PC-9 (cell line): Measurements from ENCODE around the gene MSH3. TPM values are rescaled to one million over a fixed set of nuclear protein-coding genes. Genes with fewer than 3 reads are reported as not detected.

Source experiments
- BruUV-seq: library from RNA; stranded (reverse); fragments of 400-500 nt; replicated peaks from 2 replicates; lab custom pipeline; 2021; lab: Mats Ljungman, UMichigan
- CTCF ChIA-PET: fragments of 300-600 bp; sonication (Branson Sonifier 250); formaldehyde crosslinking; loops from one replicate; lab custom pipeline; 2022; ENCODE audit warnings: antibody characterized with exemption; lab: Charles Lee
- POLR2A ChIA-PET: fragments of 300-600 bp; sonication (Branson Sonifier 250); formaldehyde crosslinking; loops from one replicate; lab custom pipeline; 2022; ENCODE audit warnings: antibody characterized with exemption; ENCODE audit not compliant: unreplicated experiment; lab: Charles Lee
- DNase-seq, 2 experiments: peaks; one replicate each; pipeline versions ENCODE4 v3.0.0 to v3.0.0-alpha.2; 2015 to 2022; ENCODE audit warnings: mixed read lengths in 1 of 2
- H2AFZ ChIP-seq: fragments of 200-600 bp; sonication (generic); 2 replicates; pipeline ENCODE4 v1.8.1; 2017; ENCODE audit warnings: antibody characterized with exemption
- H3F3A ChIP-seq: fragments of 200-600 bp; sonication (generic); 2 replicates; pipeline ENCODE4 v1.8.1; 2017; ENCODE audit warnings: antibody characterized with exemption, mild to moderate bottlenecking, low read depth; ENCODE audit not compliant: insufficient read depth
- H3K27ac ChIP-seq: fragments of 200-600 bp; sonication (generic); 2 replicates; pipeline ENCODE4 v1.6.1; 2016; ENCODE audit warnings: mixed run types
- H3K27me3 ChIP-seq: fragments of 200-600 bp; sonication (generic); 2 replicates; pipeline ENCODE4 v1.6.1; 2016; ENCODE audit warnings: low read depth, mixed run types; ENCODE audit not compliant: insufficient read depth
- H3K36me3 ChIP-seq: fragments of 200-600 bp; sonication (generic); 2 replicates; pipeline ENCODE4 v1.6.1; 2016; ENCODE audit warnings: low read depth, mixed run types
- H3K4me1 ChIP-seq: fragments of 200-600 bp; sonication (generic); replicated peaks from 2 replicates; pipeline ENCODE4 v1.6.1; 2016; ENCODE audit warnings: mixed run types; ENCODE audit not compliant: insufficient read depth
- H3K4me2 ChIP-seq: fragments of 200-600 bp; sonication (generic); 2 replicates; pipeline ENCODE4 v1.6.1; 2017; ENCODE audit warnings: mixed run types
- H3K4me3 ChIP-seq: fragments of 200-600 bp; sonication (generic); 2 replicates; pipeline ENCODE4 v1.6.1; 2016; ENCODE audit warnings: mixed run types
- H3K79me2 ChIP-seq: fragments of 200-600 bp; sonication (generic); 2 replicates; pipeline ENCODE4 v1.6.1; 2017; ENCODE audit warnings: low read depth, mixed run types
- H3K9me2 ChIP-seq: fragments of 200-600 bp; sonication (generic); 2 replicates; pipeline ENCODE4 v1.8.1; 2017; ENCODE audit warnings: mild to moderate bottlenecking; ENCODE audit not compliant: insufficient read depth
- H3K9me3 ChIP-seq: fragments of 200-600 bp; sonication (generic); 2 replicates; pipeline ENCODE4 v1.8.1; 2016; ENCODE audit warnings: low read depth; ENCODE audit not compliant: insufficient read depth
- H4K20me1 ChIP-seq: fragments of 200-600 bp; sonication (generic); 2 replicates; pipeline ENCODE4 v1.8.1; 2017; ENCODE audit not compliant: insufficient read depth
- EZH2 ChIP-seq: fragments of 200-600 bp; sonication (generic); IDR thresholded peaks from 2 replicates; pipeline ENCODE4 v1.8.0; 2017; ENCODE audit warnings: antibody characterized with exemption, low read depth
- intact Hi-C: fragments of 100-400 bp; cut with micrococcal nuclease; formaldehyde crosslinking; loops from one replicate; pipeline ENCODE4 v1.10.0; 2022; ENCODE audit not compliant: unreplicated experiment
- total RNA-seq: library from RNA; stranded (reverse); gene quantifications from 2 replicates; pipeline ENCODE4 v1.2.3, GENCODE V29; 2021
- TF ChIP-seq, protein P1 (sequence below): fragments of 200-600 bp; sonication (generic); conservative IDR thresholded peaks from 2 replicates; pipeline ENCODE4 v1.6.1; 2017; ENCODE audit warnings: mixed run types, antibody characterized with exemption, mild to moderate bottlenecking, moderate library complexity

The MSH3 gene
- total RNA-seq, 1 experiment from 2014 or later: 16.9 TPM

DNA sequence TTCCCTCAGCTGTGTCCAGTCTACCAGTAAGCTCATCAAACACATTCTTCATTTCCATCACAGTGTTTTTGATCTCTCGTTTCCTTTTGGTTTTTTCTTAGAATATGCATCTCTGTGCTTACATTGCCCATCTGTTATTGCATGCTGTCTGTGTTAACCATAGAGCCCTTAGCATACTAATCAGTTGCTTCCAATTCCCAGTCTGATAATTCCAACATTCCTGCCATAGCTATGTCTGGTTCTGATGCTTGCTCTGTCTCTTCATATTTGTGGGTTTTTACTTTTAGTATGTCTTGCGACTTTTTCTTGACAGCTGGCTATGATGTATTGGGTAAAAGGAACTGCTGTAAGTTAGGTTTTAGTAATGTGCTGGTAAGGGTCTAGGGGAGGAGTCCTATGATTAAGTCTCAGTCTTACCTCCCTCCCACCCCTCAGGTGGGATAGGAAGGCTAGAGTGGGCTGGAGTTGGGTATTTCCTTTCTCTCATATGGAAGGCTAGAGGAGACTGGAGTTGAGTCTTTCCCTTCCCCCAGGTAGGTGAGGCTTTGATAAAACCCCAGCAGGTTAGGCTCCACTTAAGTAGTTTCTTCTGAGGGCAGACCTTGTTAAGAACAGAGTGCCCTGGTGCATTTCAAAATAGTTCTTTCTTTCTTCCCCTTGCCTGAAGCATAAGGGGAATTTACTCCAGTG is 206.6 kb downstream of the MSH3 start:
- no peak overlapping the region for H3K4me2 ChIP-seq
- no peaks in the 10 kb centered on the region for H3K9me3 ChIP-seq
- H3F3A ChIP-seq: no peaks in the 10 kb centered on the region
- no peaks in the 10 kb centered on the region for H3K27me3 ChIP-seq
- H2AFZ ChIP-seq: no peak overlapping the region
- H3K36me3 ChIP-seq: no peaks in the 10 kb centered on the region
- BruUV-seq: no TSS peak
- no peak for TF ChIP-seq EZH2
- TF ChIP-seq, protein P1, sequence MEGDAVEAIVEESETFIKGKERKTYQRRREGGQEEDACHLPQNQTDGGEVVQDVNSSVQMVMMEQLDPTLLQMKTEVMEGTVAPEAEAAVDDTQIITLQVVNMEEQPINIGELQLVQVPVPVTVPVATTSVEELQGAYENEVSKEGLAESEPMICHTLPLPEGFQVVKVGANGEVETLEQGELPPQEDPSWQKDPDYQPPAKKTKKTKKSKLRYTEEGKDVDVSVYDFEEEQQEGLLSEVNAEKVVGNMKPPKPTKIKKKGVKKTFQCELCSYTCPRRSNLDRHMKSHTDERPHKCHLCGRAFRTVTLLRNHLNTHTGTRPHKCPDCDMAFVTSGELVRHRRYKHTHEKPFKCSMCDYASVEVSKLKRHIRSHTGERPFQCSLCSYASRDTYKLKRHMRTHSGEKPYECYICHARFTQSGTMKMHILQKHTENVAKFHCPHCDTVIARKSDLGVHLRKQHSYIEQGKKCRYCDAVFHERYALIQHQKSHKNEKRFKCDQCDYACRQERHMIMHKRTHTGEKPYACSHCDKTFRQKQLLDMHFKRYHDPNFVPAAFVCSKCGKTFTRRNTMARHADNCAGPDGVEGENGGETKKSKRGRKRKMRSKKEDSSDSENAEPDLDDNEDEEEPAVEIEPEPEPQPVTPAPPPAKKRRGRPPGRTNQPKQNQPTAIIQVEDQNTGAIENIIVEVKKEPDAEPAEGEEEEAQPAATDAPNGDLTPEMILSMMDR: no peak
- DNase-seq: no peak
- no peaks in the 10 kb centered on the region for H3K9me2 ChIP-seq
- ChIA-PET POLR2A (no interaction called here), CTCF (interaction anchor here (0.6 kb wide), 1 partner anchor 1181 kb away, joined by 3 read pairs; no protein-coding TSS in a partner anchor)
- H4K20me1 ChIP-seq: no peaks in the 10 kb centered on the region
- H3K4me3 ChIP-seq: no peak overlapping the region
- intact Hi-C loops: no loop called here
- no peaks in the 10 kb centered on the region for H3K79me2 ChIP-seq
- H3K4me1 ChIP-seq: no peaks in the 10 kb centered on the region
- no peak overlapping the region for H3K27ac ChIP-seq

DNA sequence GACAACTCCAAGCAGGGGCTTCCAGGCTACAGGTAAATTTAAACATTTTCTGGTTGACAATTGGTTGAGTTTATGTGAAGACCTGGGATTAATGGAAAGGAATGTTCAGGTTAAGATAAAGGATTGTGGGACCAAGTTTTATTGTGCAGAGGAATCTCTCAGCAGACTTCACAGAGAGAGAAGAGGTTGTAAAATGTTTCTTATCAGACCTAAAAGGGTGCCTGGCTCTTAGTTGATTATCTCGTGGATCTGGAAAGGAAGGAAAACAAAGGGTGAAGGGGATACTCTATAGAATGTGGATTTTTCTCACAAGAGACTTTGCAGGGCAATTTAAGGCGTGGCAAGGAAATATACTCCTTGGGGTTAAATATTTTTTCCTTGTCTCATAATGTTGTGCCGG is 209.3 kb downstream of the MSH3 start:
- H3K27me3 ChIP-seq: no peaks in the 10 kb centered on the region
- H3K4me1 ChIP-seq: no peaks in the 10 kb centered on the region
- CTCF ChIA-PET: no interaction called here
- BruUV-seq: no TSS peak
- H3K4me2 ChIP-seq: no peak overlapping the region
- no peaks in the 10 kb centered on the region for H3K9me2 ChIP-seq
- H2AFZ ChIP-seq: no peak overlapping the region
- H3K4me3 ChIP-seq: no peak overlapping the region
- POLR2A ChIA-PET: no interaction called here
- no peak for DNase-seq
- intact Hi-C loops: no loop called here
- no peaks in the 10 kb centered on the region for H3K79me2 ChIP-seq
- no peaks in the 10 kb centered on the region for H3K9me3 ChIP-seq
- no peaks in the 10 kb centered on the region for H3F3A ChIP-seq
- H3K27ac ChIP-seq: no peak overlapping the region
- H4K20me1 ChIP-seq: no peaks in the 10 kb centered on the region
- no peaks in the 10 kb centered on the region for H3K36me3 ChIP-seq
- TF ChIP-seq EZH2: no peak
- TF ChIP-seq, protein P1: no peak

DNA sequence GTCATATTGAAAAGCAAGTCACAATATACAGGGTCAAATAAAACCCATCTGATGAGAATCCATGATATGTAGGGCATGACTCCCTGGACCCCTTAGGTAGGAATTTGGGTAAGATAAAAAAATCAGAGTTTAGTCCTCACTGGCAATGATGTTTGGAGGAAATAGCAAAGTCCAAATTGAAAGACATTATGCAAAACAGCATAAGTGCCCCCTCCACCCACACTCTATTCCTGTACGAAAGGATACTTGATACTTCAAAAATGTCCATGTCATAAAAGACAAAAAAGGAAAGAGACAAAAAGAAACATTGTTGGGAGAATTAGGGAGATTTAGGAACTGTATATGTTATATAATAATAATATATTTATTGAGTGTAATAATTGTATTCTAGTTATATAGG is 209.7 kb downstream of the MSH3 start:
- no TSS peak for BruUV-seq
- ChIA-PET CTCF (no interaction called here), POLR2A (no interaction called here)
- Histone ChIP-seq H3K9me3 (no peaks in the 10 kb centered on the region), H3F3A (no peaks in the 10 kb centered on the region), H2AFZ (no peak overlapping the region), H3K4me3 (no peak overlapping the region), H3K9me2 (no peaks in the 10 kb centered on the region), H3K79me2 (no peaks in the 10 kb centered on the region), H3K4me2 (no peak overlapping the region), H3K27ac (no peak overlapping the region), H3K27me3 (no peaks in the 10 kb centered on the region), H3K4me1 (no peaks in the 10 kb centered on the region), H4K20me1 (no peaks in the 10 kb centered on the region), H3K36me3 (no peaks in the 10 kb centered on the region)
- no peak for TF ChIP-seq EZH2
- TF ChIP-seq, protein P1: no peak
- intact Hi-C loops: no loop called here
- DNase-seq: no peak
